Activated CD4-positive, CD25-positive, alpha-beta regulatory T cell treated with anti-CD3 and anti-CD28 coated beads, Interleukin-2, amount 50 U/mL, for 16 hours (primary cell): Measurements from ENCODE around the gene SSTR4.

Experiments used
- DNase-seq: peaks from one replicate; pipeline ENCODE4 v3.0.0-alpha.2; 2020; ENCODE audit warnings: low read depth, low spot score

The SSTR4 gene

DNA sequence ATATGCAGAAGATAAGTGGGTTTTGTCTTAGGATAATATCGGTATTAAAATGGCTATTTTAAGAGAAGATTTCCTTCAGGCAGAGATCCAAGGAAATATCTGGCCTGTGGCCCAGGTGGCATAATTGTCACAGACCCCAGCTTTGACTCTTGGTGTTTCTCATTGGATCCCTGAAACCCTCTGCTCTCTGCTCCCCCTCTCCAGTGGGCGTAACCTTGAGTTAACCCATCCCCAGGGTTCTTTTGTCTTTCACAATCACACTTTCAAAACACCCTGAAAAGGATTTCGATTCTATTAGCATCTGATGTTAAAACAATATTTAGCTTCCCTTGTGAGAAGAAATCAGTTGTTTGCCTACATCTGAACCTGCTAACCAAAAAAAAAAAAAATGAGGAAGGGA is 7.2 kb downstream of the SSTR4 start:
- DNase-seq: no peak

DNA sequence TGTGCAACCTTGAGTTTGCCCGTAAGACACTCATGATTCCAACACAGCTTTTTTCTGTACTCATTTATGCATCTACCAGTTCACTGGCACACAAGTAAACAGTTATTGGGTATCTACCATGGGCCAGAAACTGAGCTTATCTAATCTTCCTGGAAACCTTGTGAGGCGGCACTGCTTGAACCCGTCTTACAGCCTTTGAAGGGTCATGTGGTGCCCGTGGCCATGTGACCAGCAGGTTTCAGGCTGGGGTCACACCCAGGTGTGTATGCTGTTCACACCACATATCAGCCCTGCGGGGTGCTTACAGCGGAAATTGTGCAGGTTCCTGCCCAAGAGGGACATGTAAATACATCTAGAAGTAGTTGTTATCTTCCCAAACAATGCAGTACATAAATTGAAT is 8.3 kb downstream of the SSTR4 start:
- DNase-seq: no peak

DNA sequence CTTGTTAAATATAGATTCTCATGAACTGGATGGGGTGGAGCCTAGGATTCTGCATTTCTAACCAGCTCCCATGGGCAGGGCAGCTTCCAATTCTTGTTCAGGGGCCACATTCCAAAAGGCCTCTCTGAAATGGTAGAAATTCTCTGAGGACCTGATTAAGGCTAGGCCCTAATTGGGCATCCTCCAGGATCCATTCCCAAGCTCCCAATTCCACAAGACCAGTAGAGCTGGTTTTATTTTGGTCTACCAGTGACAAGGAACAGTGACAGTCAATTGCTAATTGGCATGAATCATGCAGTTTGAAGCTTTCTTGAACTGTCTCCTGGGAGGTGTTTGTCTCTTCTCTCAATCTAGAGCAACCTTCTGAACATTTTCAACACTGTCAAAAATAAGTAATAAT is 11.3 kb downstream of the SSTR4 start:
- DNase-seq: no peak

DNA sequence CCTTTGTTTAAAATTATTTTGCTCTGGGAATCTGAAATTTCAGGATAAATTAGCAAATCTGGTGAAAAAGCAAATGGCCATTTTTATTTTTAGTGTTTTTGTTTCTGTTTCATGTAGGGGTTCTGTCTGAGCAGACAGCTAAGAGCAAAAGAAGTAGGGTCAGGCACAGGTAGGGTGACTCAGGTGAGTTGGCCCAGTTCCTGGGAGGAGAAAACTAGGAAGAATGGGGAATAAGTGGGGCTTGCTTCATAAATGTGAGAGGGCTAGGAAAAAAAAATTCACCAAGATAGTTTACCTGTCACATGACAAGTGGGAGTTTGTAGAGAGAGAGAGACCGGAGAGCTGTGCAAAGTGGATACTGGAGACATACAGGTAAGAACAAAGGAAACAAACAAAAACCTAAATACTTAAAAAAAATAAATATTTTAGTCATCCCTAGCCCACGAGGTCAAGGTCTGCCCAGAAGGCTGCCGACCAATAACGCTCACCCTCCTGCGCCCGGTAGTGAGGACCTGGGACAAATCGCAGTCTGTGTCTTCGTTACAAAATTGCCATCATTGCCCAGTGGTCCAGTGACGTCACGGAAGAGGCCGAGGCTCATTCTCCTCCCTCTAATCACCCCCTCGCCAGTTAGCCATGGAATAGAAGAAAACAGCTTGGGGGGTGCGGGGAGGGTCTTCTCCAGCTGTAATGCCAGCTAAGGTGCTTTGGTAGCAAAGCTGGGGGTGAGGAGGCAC is 12.1 kb downstream of the SSTR4 start:
- no peak for DNase-seq

DNA sequence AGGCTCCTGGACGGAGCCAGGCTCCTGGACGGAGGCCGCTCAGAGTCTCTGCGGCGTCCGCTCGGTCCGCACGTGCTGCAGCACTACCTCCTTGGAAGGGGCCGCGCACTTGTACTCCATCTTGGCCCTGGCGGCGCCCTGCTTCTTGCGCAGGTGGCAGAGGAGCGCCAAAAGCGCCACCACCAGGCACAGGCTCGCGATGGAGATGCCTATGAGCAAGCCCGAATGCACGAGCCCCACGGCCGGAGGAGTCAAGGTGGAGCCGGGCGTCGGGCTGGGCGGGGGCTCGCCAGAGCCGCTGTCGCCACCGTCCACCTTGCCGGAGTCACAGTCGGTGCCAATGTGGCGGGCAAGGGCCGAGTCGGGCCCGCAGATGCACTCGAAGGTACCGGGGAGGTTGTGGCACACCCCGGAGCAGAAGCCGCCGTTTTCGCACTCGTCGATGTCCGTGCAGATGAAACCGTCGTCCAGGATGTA is 12.7 kb downstream of the SSTR4 start:
- DNase-seq: no peak

DNA sequence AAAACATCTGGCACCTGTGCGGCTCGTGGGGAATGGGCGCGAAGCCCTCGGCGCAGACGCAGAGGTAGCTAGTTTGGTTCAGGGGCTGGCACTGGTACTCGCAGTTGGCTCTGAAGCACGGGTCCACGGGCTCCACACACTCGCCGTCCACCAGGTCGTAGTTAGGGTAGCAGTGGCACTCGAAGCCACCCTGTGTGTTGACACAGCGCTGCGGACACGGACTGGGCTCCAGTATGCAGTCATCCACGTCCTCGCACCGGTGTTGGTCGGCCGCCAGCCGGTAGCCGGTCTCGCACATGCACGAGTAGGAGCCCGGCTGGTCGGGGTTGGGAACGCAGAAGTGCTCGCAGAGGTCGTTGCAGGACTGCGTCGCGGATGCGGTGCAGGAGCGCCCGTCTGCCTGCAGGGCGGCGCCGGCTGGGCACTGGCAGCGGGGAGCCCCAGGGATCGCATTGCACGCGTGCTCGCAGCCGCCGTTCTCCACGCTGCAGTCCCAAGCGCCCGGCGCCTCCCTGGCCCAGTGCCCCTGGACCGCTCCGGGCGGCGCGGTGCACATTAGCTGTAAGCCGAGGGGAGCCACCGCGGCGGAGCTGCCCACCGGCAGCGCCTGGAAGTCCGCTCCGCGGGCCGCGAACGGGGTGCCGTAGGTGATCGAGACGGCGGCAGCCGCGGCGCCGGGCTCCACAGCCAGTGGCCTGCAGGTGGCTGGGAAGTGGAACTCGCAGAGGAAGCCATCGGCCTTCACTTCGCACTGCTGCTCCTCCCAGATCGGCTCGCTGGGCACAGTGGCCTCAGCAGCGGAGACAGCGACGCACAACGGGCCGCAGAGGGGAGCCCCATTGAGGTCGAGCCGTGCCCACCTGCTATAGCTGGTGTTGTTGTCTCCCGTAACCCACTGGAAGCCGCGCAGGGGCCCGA is 13.4 kb downstream of the SSTR4 start:
- no peak for DNase-seq

DNA sequence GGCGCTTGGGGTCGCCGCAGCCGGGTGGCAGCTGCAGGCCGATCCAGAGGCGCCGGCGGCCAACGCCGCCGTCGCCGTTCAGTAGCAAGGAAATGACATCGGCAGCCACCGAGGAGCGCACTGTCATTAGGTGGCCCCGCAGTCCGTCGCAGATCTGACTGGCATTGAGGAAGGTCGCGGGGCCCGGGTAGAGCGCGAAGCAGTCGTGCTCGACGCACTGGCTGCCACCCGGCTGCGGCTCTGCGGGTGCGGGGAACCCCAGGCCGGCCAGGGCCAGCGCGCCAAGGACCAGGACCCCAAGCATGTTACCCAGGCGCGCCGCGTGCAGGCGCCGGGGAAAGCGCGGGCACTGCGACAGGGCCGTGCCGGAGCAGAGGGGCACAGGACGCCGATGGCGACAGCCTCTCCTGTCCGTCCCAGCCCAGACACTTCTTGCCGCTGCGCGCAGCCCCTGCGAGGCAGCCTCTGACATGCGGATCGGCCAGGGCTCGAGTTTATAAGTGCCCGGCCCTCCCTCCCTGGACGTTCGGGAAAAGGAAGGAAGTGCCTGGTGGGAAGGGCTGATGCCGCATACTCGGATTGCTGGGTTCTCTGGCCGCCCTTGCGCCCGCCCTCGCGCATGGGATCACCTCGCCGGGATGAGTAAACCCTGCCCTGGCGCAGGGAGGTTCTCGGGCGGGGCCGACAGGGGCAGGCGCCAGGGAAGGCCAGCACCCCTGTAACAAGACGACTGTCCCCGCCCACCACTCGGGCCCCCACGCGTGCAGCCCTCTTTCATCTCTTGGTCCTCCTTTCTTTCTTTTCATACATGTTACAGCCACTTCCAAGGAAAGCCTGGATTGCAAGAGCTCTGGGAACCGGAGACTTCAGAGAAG is 14.3 kb downstream of the SSTR4 start, which contains the start of gene THBD:
TSS of gene THBD (minus strand) at position 472 of the 875 bp plus-strand sequence. CDS start at position 304, 168 bp downstream.
- DNase-seq: no peak

DNA sequence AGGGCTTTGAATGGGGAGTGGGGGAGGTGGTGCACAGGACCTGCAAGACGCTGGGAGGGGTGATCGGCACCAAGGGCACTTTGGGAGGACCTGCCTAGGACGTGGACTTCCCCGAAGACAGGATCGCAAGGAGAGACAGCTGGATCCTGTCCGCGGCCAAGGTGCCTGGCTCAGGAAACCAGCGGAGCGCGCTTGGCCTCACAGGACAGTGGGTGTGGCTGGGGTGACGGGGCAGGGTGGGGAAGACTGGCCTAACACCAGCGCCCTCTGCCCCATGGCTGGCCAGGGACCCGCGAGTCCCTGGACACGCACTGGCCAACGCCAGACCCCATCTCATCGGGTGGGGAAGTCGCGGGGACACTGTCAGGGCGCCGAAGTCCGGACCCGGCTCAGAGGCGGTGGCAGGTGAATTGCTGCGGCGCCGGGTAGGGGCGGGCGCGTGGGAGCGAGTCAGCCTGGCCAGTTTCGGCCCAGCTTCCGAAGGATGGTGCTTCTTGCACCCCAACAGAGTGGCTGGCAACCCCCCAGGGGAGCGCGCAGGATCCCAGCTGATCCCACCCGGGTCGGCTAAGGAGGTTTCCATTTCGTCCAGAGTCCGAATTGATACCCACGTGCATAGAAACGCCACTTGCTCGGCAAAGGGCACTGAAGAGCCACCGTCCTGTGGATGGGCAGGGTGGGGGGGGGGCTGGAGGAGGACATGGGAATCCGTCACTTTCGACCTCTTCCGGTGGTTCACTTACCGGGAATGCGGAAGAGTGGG is 15.1 kb downstream of the SSTR4 start:
- DNase-seq: no peak

DNA sequence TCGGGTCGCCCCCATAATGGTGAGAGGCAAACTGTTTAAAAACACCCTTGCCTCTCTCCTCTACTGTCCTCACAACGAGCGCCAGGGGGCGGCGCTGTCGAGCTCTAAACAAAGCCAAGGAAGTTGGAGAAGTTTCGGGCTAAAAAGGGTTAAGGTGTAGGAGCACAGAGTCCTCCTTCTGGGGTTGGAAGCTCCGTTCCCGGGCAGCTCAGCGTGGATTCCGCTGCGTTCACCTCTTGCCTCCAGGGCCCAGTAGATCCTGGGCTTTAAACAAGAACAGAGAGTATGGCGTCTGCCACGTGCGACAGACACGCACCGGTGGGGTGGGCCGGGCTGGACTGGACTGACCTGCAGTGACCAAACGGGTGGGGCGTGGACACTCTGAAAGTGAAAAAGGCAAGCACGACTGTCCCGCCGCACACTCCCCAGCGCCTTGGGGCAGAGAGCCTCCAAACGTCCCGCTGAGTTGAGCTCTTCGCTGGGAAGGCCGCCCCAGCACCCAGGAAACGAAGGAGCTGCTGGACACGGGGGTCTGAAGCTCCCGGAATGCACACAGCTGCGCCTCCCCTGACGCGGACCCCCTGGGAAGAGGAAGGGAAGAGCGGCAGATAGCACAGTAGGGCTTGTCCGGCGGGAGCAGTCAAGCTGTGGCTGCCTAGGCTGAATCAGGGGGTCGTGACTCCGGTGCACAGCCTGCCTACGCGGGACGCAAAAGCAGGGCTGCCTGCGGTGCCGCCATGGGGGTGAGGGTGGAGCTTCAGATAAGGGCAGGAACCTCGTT is 15.9 kb downstream of the SSTR4 start:
- no peak for DNase-seq

DNA sequence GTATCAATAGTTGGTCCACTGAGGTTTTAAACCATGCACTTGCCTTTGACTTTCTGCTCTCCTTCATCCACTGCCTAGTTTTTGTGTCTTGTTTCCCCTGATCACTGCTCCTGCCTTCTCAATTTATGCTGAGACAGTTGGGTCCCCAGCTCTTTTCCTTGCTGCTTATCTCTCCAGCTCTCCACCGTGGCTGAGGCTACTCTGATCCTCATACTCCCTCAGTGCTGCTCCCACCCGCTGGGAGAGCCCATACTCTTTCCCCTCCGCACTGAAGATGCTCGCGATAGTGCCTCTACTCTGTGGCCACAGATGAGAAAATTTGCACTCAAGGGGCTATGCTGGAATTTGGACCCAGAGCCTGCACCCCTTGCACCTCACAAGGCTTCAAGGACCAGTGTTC is 17.8 kb downstream of the SSTR4 start:
- DNase-seq: no peak

DNA sequence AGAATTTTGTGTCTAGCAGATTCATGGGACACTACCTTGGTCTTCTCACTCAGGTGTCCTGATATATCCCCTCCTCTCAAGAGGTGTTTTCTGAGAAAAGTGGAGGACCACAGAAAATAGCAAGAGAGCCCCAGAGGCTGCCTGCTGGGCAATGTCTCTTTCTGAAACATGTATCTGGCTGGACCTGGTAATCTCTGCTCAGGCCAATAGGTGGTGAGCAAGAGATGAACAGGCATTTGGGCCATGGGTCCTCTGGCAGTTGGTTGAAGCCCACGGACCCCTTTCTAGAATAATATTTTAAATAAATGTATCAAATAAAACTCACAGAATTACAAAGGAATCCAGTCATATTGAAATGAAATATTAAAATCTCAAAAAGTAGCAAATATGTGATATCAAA is 23.1 kb downstream of the SSTR4 start:
- no peak for DNase-seq

DNA sequence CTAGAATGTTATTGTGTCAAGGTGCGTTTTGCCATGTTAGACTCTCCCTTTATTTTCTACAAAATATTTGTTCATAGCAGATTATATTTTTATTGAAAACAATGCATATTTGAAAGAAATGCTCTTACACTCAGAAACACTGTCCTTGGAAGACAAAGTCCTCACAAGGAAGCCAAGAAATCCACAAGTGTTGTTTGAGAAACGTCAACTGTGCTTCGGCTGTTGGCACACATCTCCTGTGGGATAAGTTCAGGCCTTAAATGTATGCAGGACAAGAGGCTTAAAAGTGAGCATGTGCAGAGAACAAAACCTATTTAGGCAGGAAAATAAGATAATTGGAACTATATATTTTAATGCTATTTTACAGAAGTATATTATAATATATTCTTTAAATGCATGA is 23.9 kb downstream of the SSTR4 start:
- no peak for DNase-seq

DNA sequence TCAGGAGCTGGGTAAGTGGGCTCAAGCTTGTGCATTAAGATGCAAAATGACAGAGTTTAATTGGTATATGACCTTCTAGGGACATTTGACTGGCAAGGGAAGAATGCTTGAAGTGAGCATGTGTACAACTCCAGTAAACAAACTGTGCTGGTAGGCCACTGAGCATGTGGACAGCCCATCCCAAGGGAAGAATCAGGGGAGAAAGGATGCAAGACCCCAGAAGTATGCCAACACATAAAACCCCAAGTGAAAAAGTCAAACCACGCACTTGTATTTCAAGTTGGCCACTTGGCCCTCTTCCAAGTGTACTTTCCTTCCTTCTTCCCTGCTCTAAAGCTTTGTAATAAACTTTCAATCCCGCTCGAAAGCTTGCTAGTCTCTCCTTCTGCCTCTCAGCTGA is 24.7 kb downstream of the SSTR4 start:
- DNase-seq: no peak

DNA sequence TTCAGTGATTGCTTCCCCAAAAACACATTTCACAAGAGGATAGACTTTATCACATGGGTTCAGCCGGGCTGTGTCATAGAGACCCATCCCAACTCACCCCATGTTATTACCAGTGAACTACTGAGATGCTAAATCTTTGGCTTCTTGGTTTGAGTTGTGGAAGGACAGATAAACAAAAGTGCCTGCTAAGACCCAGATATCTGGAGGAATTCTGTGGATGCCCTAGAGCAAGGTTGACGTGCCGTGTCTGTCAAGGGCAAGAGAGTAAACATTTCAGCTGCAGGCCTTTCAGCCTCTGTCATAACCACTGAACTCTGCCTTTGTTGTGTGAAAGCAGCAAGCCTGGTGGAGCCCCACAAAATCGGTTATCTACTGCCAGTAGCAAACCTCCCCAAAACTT is 25.5 kb downstream of the SSTR4 start:
- no peak for DNase-seq

DNA sequence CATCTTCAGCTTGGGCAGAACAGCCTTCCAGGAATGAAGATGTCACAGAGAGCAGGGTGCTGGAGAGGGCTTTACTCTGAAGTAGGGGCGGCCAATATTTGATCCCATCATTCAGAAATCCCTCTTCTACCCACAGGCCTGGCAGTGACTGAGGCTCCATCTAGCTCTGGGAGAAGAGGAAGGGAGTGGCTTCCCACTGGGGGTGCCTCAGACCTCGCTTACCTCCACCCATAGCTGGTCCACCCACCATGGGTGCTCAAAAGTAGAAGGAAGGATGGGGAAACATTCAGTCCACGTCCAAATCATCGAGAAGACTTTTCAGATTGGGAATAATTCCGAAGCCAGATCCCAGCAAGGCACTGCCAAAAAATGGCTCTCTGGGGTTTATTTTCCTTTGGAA is 26.1 kb downstream of the SSTR4 start:
- no peak for DNase-seq

DNA sequence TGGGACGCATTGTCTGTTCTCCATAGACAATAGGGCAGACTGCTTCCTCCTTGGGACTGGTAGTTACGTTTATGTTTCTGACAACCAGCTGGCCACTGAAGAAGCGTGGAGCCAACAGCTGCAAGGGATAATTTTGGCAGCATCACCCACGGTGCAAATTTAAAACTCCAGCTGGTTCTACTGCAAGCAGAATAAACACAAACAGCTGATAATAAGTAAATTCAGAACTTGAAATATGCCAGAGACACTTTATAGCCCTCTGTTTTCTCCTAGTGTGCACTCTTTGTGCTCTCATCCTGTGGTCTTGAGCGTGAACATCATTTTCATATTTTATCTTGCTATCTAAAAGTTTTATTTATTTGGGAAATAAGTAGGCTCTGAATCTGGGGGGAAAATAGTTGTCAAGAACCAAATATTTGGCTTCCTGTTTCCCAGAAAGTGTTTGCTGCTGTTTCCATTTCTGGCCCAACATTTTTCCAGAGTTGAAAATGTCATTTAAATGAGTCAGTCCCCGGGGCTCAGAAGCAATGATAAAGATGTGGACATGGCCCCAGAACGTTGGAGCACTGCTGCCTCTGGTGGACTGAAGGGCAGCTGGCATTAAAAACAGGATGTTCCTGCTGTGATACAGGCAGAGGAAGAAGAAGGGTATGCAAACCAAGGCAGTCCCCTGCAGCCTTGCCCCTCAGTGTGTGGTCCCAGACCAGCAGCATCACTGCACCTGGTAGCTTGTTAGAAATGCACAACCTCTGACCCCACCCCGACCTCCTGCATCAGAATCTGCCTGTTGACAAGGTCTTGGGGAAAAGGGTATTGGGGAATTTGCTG is 26.8 kb downstream of the SSTR4 start:
- DNase-seq: no peak

DNA sequence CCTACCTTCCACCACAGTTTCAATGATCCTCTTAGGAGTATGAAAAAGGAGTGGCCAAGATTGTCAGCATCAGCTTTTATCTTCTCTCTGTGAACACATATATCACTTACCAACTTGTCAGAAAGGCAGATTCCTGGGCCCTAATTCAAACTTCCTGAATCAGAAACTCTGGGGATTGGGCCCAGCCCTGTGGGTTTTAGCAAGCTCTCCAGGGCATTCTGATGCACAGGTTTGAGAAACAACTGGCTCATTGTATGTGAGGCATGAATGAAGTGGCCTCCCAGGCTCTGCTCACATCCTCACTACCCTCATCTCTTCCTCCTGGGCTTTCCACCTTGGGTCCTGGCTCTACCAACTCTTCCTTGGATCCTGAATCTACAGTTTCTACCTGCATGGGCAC is 27.5 kb downstream of the SSTR4 start:
- no peak for DNase-seq

DNA sequence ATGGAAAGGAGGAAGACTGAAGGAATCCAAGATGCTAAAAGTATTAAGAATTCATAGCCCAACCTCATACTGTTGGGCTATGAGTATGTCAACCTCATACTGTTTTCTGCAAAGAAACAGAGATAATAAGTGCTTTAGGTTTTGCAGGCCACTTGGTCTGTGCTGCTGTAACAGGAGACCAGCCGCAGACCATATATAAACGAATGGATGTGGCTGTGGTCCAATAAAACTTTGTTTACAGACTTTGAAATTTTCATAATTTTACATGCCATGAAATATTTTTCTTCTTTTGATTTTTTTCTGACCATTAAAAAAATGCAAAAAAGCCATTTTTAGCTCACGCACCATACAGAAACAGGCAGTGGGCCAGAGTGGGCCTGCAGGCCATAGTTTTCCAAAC is 28.1 kb downstream of the SSTR4 start:
- no peak for DNase-seq

DNA sequence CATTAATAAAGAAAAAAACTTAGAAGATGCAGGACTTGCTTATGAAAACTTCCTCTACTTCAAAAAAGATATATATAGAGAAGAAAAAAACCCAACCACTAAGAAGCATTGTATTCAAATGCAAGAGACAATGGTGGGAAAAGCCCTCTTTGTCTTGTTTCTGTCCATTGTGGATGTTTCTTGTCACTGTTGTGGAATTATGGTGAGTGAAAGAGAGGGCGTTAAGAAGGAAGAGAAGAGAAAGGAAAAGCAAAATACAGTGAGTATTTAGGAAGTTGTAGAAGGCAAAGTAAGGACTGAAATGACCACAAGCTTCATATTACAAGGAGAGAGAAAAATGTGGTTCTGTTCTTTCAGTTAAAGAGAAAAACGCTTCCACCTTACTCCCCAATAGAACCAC is 28.5 kb downstream of the SSTR4 start:
- no peak for DNase-seq
